Esophagus squamous epithelium (tissue), 5 donors: ENCODE results near the gene TMEM178B. TPM values are rescaled to one million over a fixed set of nuclear protein-coding genes. Genes with fewer than 3 reads are reported as not detected.

Source experiments
- DNase-seq: peaks from one replicate; lab custom pipeline; 2025; lab: John Stamatoyannopoulos, UW
- H3K27ac ChIP-seq, 4 donors: fragments of 200-600 bp; sonication (generic); one replicate each; pipeline ENCODE4 v1.5.1; 2016 to 2019; ENCODE audit warnings: mild to moderate bottlenecking in 1 of 4
- H3K27me3 ChIP-seq, 4 donors: fragments of 200-600 bp; sonication (generic); 1 replicate in 3 of 4; 2 replicates in 1 of 4; pipeline versions ENCODE4 v1.5.1 to v1.6.0; 2017 to 2021; ENCODE audit warnings: antibody characterized with exemption in 1 of 4
- H3K36me3 ChIP-seq, 3 donors: fragments of 200-600 bp; sonication (generic); one replicate each; pipeline ENCODE4 v1.5.1; 2016 to 2019
- H3K4me1 ChIP-seq, 3 donors: fragments of 200-600 bp; sonication (generic); one replicate each; pipeline ENCODE4 v1.5.1; 2017 to 2019
- H3K4me3 ChIP-seq, 4 donors: fragments of 200-600 bp; sonication (generic); 1 replicate in 3 of 4; 2 replicates in 1 of 4; pipeline ENCODE4 v1.5.1; 2016 to 2019; ENCODE audit warnings: mild to moderate bottlenecking in 2 of 4, moderate library complexity in 1 of 4
- H3K9me3 ChIP-seq, 3 donors: fragments of 200-600 bp; sonication (generic); one replicate each; pipeline ENCODE4 v1.5.1; 2016 to 2019
- CTCF ChIP-seq, 6 experiments: fragments of 450-650 bp in 4 of 6; fragments of 200-600 bp in 2 of 6; sonication (generic) in 2 of 6; IDR thresholded peaks; one replicate each; pipeline ENCODE4 v1.5.1; 2016 to 2019; ENCODE audit warnings: antibody characterized with exemption in 6 of 6, mild to moderate bottlenecking in 4 of 6, moderate library complexity in 4 of 6
- POLR2A ChIP-seq, 4 donors: fragments of 450-650 bp; IDR thresholded peaks; one replicate each; pipeline ENCODE4 v1.6.1; 2017; ENCODE audit warnings: antibody characterized with exemption in 4 of 4, mild to moderate bottlenecking in 4 of 4, moderate library complexity in 3 of 4
- WGBS, 2 donors: methylation state at CpG; one replicate each; pipeline ENCODE4 v1.1.5; 2018; 5-methylcytosine and 5-hydroxymethylcytosine counted together
- intact Hi-C: fragments of 100-400 bp; cut with DNase I; formaldehyde crosslinking; loops from one replicate; pipeline ENCODE4 v1.15.0; 2022
- total RNA-seq, 4 donors: library from RNA; depleted of rRNA; stranded (reverse); fragments of >200 nt; gene quantifications; one replicate each; pipeline ENCODE4 v1.1.0, GENCODE V29; 2016
- donor health status: DM: yes; HTN: yes; CAD: no.

TMEM178B gene
- total RNA-seq, 4 donors from 2014 or later: 0.95 to 1.7 (median 1.2) TPM

- Histone ChIP-seq H3K27me3 (no peaks in the 10 kb centered on the region), H3K36me3 (no peaks in the 10 kb centered on the region), H3K27ac (no peak overlapping the region), H3K9me3 (no peaks in the 10 kb centered on the region), H3K4me1 (peaks cover 0 to 14% (median 0%) of the 10 kb centered on the region in 3 donors), H3K4me3 (no peak overlapping the region)
- intact Hi-C loops: no loop called here
- no peak for TF ChIP-seq CTCF (IDR thresholded peaks at IDR 0.05)
- no peak for TF ChIP-seq POLR2A (IDR thresholded peaks at IDR 0.05)
- DNase-seq: no peak
- WGBS, 2 donors: 63 to 65% methylated on average over 2 of the region's 2 CpGs
Measured at GRCh38 chr7:141210862-141211261, 137.0 kb downstream of the TMEM178B start.

- no peak for DNase-seq
- Histone ChIP-seq H3K27ac (no peak overlapping the region), H3K27me3 (no peaks in the 10 kb centered on the region), H3K4me3 (no peak overlapping the region), H3K4me1 (peaks cover 0 to 12% (median 0%) of the 10 kb centered on the region in 3 donors), H3K36me3 (no peaks in the 10 kb centered on the region), H3K9me3 (no peaks in the 10 kb centered on the region)
- intact Hi-C loops: no loop called here
- TF ChIP-seq CTCF (IDR thresholded peaks at IDR 0.05): no peak
- no peak for TF ChIP-seq POLR2A (IDR thresholded peaks at IDR 0.05)
- WGBS, 2 donors: 70 to 72% methylated on average over 2 of the region's 2 CpGs
Measured at GRCh38 chr7:141213226-141213625, 139.4 kb downstream of the TMEM178B start.

GRCh38 chr7:141217938-141218337 lies 144.1 kb downstream of the TMEM178B start:
- no peaks in the 10 kb centered on the region for H3K36me3 ChIP-seq
- no peak overlapping the region for H3K4me3 ChIP-seq
- TF ChIP-seq POLR2A (IDR thresholded peaks at IDR 0.05) (no peak), CTCF (IDR thresholded peaks at IDR 0.05) (no peak)
- H3K27ac ChIP-seq: no peak overlapping the region
- intact Hi-C loops: no loop called here
- no peaks in the 10 kb centered on the region for H3K9me3 ChIP-seq
- DNase-seq: no peak
- H3K4me1 ChIP-seq: no peaks in the 10 kb centered on the region
- WGBS, 2 donors: 67% methylated on average over 6 of the region's 7 CpGs; no CpG with 5 or more reads in 1 of the 2 donors
- no peaks in the 10 kb centered on the region for H3K27me3 ChIP-seq

GRCh38 chr7:141218941-141219340 lies 145.1 kb downstream of the TMEM178B start:
- Histone ChIP-seq H3K27me3 (no peaks in the 10 kb centered on the region), H3K4me3 (no peak overlapping the region), H3K27ac (no peak overlapping the region), H3K4me1 (no peaks in the 10 kb centered on the region), H3K36me3 (no peaks in the 10 kb centered on the region), H3K9me3 (no peaks in the 10 kb centered on the region)
- TF ChIP-seq POLR2A (IDR thresholded peaks at IDR 0.05) (no peak), CTCF (IDR thresholded peaks at IDR 0.05) (no peak)
- no peak for DNase-seq
- WGBS, 2 donors: 49 to 74% methylated on average over 4 of the region's 6 CpGs
- intact Hi-C loops: no loop called here

GRCh38 chr7:141220263-141220880 lies 146.5 kb downstream of the TMEM178B start:
- Histone ChIP-seq H3K36me3 (no peaks in the 10 kb centered on the region), H3K4me1 (no peaks in the 10 kb centered on the region), H3K27ac (no peak overlapping the region), H3K27me3 (no peaks in the 10 kb centered on the region), H3K9me3 (no peaks in the 10 kb centered on the region), H3K4me3 (no peak overlapping the region)
- DNase-seq: no peak
- 76 to 79% methylated on average over 8 of the region's 8 CpGs for WGBS, 2 donors
- TF ChIP-seq CTCF (IDR thresholded peaks at IDR 0.05) (no peak), POLR2A (IDR thresholded peaks at IDR 0.05) (no peak)
- intact Hi-C loops: no loop called here
